ENCODE measurements around the gene SOCS1. TPM values are rescaled to one million over a fixed set of nuclear protein-coding genes. Genes with fewer than 3 reads are reported as not detected.

Gene SOCS1
- total and polyA plus RNA-seq, 12 donors, result 0.60 to 12.2 (median 2.5) TPM

DNA sequence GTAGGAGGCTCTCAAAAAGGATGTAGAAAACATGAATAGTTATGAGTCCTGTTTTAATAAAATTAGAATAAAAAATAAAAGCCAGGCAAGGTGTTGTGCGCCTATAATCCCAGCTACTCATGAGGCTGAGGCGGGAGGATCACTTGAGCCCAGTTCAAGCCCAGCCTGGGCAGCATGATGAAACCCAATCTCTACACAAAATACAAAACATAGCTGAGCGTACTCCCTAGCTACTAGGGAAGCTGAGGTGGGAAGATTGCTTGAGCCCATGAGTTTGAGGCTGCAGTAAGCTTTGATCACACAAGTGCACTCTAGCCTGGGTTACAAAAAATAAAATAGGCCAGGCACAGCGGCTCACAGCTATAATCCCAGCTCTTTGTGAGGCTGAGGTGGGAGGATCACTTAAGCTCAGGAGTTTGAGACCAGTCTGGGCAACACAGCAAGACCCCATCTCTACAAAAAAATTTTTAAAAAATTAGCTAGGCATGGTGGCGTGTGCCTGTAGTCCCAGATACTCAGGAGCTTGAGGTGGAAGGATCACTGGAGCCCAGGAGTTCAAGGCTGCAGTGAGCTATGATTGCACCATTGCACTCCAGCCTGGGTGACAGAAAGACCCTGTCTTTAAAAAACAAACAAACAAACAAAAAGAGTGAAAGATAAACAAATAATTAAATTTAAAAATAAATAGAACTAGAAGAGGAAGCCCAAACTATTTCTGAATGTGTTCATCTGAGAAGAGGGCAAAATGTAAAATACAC lies 42.3 kb upstream of the SOCS1 start:
- no peaks in the 10 kb centered on the region for H3K9me3 ChIP-seq
- no peak overlapping the region for H3K4me3 ChIP-seq
- TF ChIP-seq, protein P1, sequence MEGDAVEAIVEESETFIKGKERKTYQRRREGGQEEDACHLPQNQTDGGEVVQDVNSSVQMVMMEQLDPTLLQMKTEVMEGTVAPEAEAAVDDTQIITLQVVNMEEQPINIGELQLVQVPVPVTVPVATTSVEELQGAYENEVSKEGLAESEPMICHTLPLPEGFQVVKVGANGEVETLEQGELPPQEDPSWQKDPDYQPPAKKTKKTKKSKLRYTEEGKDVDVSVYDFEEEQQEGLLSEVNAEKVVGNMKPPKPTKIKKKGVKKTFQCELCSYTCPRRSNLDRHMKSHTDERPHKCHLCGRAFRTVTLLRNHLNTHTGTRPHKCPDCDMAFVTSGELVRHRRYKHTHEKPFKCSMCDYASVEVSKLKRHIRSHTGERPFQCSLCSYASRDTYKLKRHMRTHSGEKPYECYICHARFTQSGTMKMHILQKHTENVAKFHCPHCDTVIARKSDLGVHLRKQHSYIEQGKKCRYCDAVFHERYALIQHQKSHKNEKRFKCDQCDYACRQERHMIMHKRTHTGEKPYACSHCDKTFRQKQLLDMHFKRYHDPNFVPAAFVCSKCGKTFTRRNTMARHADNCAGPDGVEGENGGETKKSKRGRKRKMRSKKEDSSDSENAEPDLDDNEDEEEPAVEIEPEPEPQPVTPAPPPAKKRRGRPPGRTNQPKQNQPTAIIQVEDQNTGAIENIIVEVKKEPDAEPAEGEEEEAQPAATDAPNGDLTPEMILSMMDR (IDR thresholded peaks at IDR 0.05), result no peak
- H3K36me3 ChIP-seq, result no peaks in the 10 kb centered on the region
- intact Hi-C loops (cut with DNase I), result no loop called here
- H3K27me3 ChIP-seq, result no peaks in the 10 kb centered on the region
- H3K27ac ChIP-seq, result peak overlapping the region in 6 of 10 donors; percentile 16 to 80 (median 59)
- peaks cover 0 to 20% (median 12%) of the 10 kb centered on the region in 9 donors for H3K4me1 ChIP-seq
- ATAC-seq (peak in 1 of 8 donors; percentile 8), DNase-seq (no peak)
- 95 to 96% methylated on average over 5 of the region's 5 CpGs for WGBS, 2 donors

DNA sequence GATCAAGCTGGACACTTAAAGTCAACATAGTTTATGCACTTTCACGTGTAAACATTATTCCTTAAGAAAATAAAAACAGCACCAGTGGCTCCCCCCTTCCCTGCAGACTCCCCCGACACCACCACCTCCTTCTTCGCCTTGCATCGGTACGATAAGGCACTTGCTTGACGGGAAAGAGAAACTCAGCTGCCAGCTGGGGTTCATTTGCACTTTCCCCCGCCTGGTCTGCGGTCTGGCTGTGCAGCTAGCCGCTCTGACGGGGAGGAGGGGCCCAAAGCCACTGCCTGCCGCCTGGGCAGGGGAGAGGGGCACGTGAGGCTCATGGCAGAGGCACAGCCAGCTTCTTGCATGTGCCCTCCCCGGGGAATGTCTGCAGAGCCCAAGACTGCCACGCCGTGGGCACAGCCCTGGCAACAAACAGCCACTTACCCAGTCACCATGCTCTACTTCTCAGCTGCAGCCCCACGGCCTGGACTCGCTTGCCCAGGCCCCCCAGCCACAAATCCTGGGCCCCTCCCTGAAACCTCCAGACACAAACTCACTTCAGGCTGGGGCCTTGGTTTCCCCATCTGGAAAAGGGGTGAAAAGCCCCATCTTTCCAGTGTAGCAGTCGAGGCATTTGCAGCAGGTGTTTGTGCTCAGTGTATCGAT lies 41.6 kb upstream of the SOCS1 start:
- ATAC-seq (peak; percentile 90 to 97 (median 96)), DNase-seq (peak; percentile 73 to 76)
- TF ChIP-seq, protein P1 (IDR thresholded peaks at IDR 0.05), result peak in 3 of 9 donors; percentile 34 to 47 (median 44)
- H3K36me3 ChIP-seq, result no peaks in the 10 kb centered on the region
- peak overlapping the region in 6 of 10 donors; percentile 2 to 31 (median 18) for H3K4me3 ChIP-seq
- peaks cover 0 to 20% (median 12%) of the 10 kb centered on the region in 9 donors for H3K4me1 ChIP-seq
- intact Hi-C loops (cut with DNase I), result no loop called here
- 15 to 18% methylated on average over 19 of the region's 19 CpGs for WGBS, 2 donors
- H3K27me3 ChIP-seq, result no peaks in the 10 kb centered on the region
- peak overlapping the region; percentile 3 to 80 (median 44) for H3K27ac ChIP-seq
- H3K9me3 ChIP-seq, result no peaks in the 10 kb centered on the region

DNA sequence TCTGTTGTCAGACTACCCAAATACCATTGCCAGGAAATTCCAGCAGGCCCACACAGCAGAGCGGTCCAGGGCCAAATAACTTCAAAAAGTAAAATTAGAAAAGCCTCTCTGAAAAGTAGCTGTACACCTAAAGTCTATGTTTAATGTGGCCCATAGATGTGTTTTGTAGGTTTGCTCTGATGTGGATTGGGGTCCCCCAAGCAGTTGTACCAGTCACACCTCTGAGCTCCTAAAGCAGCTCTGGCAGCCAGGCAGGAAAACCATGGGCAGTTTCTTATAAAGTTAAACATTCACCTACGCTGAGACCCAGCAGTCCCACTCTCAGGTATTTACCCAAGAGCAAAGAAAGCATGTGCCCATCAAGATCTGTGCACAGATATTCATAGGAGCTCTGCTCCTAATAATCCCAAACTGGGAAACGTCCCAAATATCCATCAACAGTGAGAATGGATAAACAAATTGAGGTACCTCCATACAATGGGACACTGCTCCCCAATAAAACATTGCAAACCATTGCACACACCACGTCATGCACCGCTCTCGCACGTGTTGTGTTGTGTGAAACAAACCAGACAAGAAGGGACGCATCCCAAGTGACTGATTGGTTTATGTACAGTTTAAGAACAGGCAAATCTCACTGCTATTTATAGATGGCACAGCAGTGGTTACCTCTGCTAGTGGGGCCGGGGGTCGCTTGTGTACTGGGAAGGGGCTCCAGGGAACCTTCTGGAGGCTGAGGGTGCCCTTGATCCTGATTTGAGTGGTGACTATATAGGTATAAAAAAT lies 40.9 kb upstream of the SOCS1 start:
- ATAC-seq (peak; percentile 22 to 83 (median 70)), DNase-seq (no peak)
- no peaks in the 10 kb centered on the region for H3K36me3 ChIP-seq
- TF ChIP-seq, protein P1 (IDR thresholded peaks at IDR 0.05), result no peak
- no peaks in the 10 kb centered on the region for H3K27me3 ChIP-seq
- intact Hi-C loops (cut with DNase I), result no loop called here
- 39 to 45% methylated on average over 10 of the region's 10 CpGs for WGBS, 2 donors
- H3K4me3 ChIP-seq, result peak overlapping the region in 6 of 10 donors; percentile 2 to 31 (median 18)
- H3K27ac ChIP-seq, result peak overlapping the region; percentile 3 to 80 (median 44)
- H3K4me1 ChIP-seq, result peaks cover 0 to 20% (median 12%) of the 10 kb centered on the region in 9 donors
- no peaks in the 10 kb centered on the region for H3K9me3 ChIP-seq

DNA sequence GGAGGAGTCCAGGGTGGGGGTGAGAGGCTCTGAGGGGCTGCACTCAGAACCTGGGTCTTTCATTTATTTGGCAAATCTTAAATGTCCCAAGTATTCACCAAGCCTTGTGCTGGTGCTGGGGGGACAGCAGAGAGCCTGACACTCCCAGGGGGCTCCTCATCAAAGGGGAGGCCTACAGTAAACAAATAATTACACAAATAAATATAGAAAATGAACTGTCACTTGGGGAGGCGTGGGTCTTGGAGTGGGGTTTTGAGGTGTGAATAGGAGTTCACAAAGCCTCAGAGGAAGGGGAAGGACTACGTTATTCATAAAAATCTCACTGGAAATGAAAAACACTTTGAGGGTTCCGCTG lies 40.3 kb upstream of the SOCS1 start:
- Histone ChIP-seq H3K27ac (no peak overlapping the region), H3K36me3 (no peaks in the 10 kb centered on the region), H3K4me1 (peaks cover 0 to 20% (median 12%) of the 10 kb centered on the region in 9 donors), H3K27me3 (no peaks in the 10 kb centered on the region), H3K4me3 (no peak overlapping the region), H3K9me3 (no peaks in the 10 kb centered on the region)
- TF ChIP-seq, protein P1 (IDR thresholded peaks at IDR 0.05), result no peak
- WGBS, 2 donors, result 92% methylated on average over 3 of the region's 3 CpGs
- ATAC-seq, result no peak
- no peak for DNase-seq
- intact Hi-C loops (cut with DNase I), result no loop called here

Data from heart right ventricle (tissue), 16 donors.